ENCODE measurements around the gene PPP1R13B. TPM values are rescaled to one million over a fixed set of nuclear protein-coding genes. Genes with fewer than 3 reads are reported as not detected.

Gene PPP1R13B
- total RNA-seq, 1 experiment from 2014 or later = 10.3 TPM

DNA sequence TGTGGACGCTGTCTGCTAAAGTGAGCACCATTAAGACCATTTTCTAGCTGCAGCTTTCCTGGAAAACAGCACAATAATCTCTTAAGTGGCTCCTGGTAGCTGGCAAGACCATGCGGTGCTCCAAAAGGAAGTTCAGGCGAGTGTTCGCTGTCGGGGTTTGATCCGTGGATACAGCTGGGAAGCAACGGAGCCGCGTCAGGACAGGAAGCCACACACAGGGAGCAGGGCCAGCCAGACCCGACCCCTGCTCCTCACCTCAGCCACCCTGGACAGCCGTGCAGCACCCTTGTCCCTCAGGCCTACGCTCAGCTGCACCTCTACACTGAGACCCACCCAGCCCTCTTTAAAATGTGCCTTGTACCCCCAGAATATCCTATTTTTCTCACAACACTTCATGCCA lies 112.4 kb downstream of the PPP1R13B start:
- Mint-ChIP-seq H3K27ac (peak overlapping the region; percentile 41; the same call in 1 of the 2 replicates), H3K4me3 (no peak overlapping the region), H3K4me1 (peaks cover 4% of the 10 kb centered on the region), H3K9me3 (no peaks in the 10 kb centered on the region), H3K27me3 (ENCODE audit: low read depth) (no peaks in the 10 kb centered on the region), H3K36me3 (peaks cover 14% of the 10 kb centered on the region)
- ATAC-seq (no peak), DNase-seq (ENCODE audit: low spot score) (no peak)
- TF ChIP-seq ZNF219 (CRISPR knock-in tag; IDR thresholded peaks at IDR 0.05; ENCODE audit: borderline replicate concordance) = no peak
- TF ChIP-seq, protein P1, sequence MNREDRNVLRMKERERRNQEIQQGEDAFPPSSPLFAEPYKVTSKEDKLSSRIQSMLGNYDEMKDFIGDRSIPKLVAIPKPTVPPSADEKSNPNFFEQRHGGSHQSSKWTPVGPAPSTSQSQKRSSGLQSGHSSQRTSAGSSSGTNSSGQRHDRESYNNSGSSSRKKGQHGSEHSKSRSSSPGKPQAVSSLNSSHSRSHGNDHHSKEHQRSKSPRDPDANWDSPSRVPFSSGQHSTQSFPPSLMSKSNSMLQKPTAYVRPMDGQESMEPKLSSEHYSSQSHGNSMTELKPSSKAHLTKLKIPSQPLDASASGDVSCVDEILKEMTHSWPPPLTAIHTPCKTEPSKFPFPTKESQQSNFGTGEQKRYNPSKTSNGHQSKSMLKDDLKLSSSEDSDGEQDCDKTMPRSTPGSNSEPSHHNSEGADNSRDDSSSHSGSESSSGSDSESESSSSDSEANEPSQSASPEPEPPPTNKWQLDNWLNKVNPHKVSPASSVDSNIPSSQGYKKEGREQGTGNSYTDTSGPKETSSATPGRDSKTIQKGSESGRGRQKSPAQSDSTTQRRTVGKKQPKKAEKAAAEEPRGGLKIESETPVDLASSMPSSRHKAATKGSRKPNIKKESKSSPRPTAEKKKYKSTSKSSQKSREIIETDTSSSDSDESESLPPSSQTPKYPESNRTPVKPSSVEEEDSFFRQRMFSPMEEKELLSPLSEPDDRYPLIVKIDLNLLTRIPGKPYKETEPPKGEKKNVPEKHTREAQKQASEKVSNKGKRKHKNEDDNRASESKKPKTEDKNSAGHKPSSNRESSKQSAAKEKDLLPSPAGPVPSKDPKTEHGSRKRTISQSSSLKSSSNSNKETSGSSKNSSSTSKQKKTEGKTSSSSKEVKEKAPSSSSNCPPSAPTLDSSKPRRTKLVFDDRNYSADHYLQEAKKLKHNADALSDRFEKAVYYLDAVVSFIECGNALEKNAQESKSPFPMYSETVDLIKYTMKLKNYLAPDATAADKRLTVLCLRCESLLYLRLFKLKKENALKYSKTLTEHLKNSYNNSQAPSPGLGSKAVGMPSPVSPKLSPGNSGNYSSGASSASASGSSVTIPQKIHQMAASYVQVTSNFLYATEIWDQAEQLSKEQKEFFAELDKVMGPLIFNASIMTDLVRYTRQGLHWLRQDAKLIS (CRISPR knock-in tag; IDR thresholded peaks at IDR 0.05; ENCODE audit: borderline replicate concordance) = no peak
- TF ChIP-seq, protein P2, sequence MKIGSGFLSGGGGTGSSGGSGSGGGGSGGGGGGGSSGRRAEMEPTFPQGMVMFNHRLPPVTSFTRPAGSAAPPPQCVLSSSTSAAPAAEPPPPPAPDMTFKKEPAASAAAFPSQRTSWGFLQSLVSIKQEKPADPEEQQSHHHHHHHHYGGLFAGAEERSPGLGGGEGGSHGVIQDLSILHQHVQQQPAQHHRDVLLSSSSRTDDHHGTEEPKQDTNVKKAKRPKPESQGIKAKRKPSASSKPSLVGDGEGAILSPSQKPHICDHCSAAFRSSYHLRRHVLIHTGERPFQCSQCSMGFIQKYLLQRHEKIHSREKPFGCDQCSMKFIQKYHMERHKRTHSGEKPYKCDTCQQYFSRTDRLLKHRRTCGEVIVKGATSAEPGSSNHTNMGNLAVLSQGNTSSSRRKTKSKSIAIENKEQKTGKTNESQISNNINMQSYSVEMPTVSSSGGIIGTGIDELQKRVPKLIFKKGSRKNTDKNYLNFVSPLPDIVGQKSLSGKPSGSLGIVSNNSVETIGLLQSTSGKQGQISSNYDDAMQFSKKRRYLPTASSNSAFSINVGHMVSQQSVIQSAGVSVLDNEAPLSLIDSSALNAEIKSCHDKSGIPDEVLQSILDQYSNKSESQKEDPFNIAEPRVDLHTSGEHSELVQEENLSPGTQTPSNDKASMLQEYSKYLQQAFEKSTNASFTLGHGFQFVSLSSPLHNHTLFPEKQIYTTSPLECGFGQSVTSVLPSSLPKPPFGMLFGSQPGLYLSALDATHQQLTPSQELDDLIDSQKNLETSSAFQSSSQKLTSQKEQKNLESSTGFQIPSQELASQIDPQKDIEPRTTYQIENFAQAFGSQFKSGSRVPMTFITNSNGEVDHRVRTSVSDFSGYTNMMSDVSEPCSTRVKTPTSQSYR (CRISPR knock-in tag; IDR thresholded peaks at IDR 0.05) = no peak
- TF ChIP-seq, protein P3, sequence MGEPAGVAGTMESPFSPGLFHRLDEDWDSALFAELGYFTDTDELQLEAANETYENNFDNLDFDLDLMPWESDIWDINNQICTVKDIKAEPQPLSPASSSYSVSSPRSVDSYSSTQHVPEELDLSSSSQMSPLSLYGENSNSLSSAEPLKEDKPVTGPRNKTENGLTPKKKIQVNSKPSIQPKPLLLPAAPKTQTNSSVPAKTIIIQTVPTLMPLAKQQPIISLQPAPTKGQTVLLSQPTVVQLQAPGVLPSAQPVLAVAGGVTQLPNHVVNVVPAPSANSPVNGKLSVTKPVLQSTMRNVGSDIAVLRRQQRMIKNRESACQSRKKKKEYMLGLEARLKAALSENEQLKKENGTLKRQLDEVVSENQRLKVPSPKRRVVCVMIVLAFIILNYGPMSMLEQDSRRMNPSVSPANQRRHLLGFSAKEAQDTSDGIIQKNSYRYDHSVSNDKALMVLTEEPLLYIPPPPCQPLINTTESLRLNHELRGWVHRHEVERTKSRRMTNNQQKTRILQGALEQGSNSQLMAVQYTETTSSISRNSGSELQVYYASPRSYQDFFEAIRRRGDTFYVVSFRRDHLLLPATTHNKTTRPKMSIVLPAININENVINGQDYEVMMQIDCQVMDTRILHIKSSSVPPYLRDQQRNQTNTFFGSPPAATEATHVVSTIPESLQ (CRISPR knock-in tag; IDR thresholded peaks at IDR 0.05) = no peak
- no peak for TF ChIP-seq CREM (CRISPR knock-in tag; IDR thresholded peaks at IDR 0.05)
- no peak for TF ChIP-seq JUN (CRISPR knock-in tag; IDR thresholded peaks at IDR 0.05)
- TF ChIP-seq, protein P4, sequence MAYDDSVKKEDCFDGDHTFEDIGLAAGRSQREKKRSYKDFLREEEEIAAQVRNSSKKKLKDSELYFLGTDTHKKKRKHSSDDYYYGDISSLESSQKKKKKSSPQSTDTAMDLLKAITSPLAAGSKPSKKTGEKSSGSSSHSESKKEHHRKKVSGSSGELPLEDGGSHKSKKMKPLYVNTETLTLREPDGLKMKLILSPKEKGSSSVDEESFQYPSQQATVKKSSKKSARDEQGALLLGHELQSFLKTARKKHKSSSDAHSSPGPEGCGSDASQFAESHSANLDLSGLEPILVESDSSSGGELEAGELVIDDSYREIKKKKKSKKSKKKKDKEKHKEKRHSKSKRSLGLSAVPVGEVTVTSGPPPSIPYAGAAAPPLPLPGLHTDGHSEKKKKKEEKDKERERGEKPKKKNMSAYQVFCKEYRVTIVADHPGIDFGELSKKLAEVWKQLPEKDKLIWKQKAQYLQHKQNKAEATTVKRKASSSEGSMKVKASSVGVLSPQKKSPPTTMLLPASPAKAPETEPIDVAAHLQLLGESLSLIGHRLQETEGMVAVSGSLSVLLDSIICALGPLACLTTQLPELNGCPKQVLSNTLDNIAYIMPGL (CRISPR knock-in tag; IDR thresholded peaks at IDR 0.05) = no peak
- TF ChIP-seq, protein P5, sequence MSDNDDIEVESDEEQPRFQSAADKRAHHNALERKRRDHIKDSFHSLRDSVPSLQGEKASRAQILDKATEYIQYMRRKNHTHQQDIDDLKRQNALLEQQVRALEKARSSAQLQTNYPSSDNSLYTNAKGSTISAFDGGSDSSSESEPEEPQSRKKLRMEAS (CRISPR knock-in tag; IDR thresholded peaks at IDR 0.05) = no peak
- CTCF ChIA-PET = interaction anchor here (0.7 to 1.9 kb wide), 6 partner anchors 36 to 166 kb away, joined by 3 to 6 read pairs (median 3); no protein-coding TSS in a partner anchor
- POLR2A ChIA-PET = no interaction called here

- no peaks in the 10 kb centered on the region for H3K4me1 Mint-ChIP-seq
- no peak overlapping the region for H3K4me3 Mint-ChIP-seq
- H3K27ac Mint-ChIP-seq = peak overlapping the region; percentile 17; the same call in 1 of the 2 replicates
- TF ChIP-seq USF1 (CRISPR knock-in tag; IDR thresholded peaks at IDR 0.05) (no peak), ARID4B (CRISPR knock-in tag; IDR thresholded peaks at IDR 0.05; ENCODE audit: borderline replicate concordance) (no peak), ZNF416 (CRISPR knock-in tag; IDR thresholded peaks at IDR 0.05) (no peak), TCF7 (CRISPR knock-in tag; IDR thresholded peaks at IDR 0.05; ENCODE audit: low read depth) (no peak), GTF2I (CRISPR knock-in tag; conservative IDR thresholded peaks at IDR 0.05) (no peak)
- TF ChIP-seq, protein P5 (CRISPR knock-in tag; IDR thresholded peaks at IDR 0.05) = no peak
- TF ChIP-seq, protein P6, sequence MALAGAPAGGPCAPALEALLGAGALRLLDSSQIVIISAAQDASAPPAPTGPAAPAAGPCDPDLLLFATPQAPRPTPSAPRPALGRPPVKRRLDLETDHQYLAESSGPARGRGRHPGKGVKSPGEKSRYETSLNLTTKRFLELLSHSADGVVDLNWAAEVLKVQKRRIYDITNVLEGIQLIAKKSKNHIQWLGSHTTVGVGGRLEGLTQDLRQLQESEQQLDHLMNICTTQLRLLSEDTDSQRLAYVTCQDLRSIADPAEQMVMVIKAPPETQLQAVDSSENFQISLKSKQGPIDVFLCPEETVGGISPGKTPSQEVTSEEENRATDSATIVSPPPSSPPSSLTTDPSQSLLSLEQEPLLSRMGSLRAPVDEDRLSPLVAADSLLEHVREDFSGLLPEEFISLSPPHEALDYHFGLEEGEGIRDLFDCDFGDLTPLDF (CRISPR knock-in tag; IDR thresholded peaks at IDR 0.05) = no peak
These were observed 113.1 kb downstream of the PPP1R13B start for GRCh38 chr14:103734081-103734888.

More at GRCh38 chr14:103734081-103734888, 113.1 kb downstream of the PPP1R13B start:
- ChIA-PET POLR2A (no interaction called here), CTCF (interaction anchor here (1.2 to 1.9 kb wide), 2 partner anchors 167 kb away, joined by 3 to 6 read pairs; no protein-coding TSS in a partner anchor)
- DNase-seq (ENCODE audit: low spot score) (no peak), ATAC-seq (no peak)
- Mint-ChIP-seq H3K36me3 (peaks cover 14% of the 10 kb centered on the region), H3K9me3 (no peaks in the 10 kb centered on the region), H3K27me3 (ENCODE audit: low read depth) (no peaks in the 10 kb centered on the region)

Data from WTC11 (cell line).